Effector memory CD4-positive, alpha-beta T cell (primary cell): ENCODE results near the gene POLR3H.
A peak's percentile ranks its signal among the peaks of the same experiment; 100 is the strongest.

Experiments
- DNase-seq, 3 donors: peaks; one replicate each; pipeline ENCODE4 v3.0.0-alpha.2; 2020
- H3K27ac ChIP-seq: 2 replicates; pipeline ENCODE4 v1.7.0; 2013; ENCODE audit warnings: mild to moderate bottlenecking, low read length, moderate library complexity; ENCODE audit not compliant: insufficient read depth, poor library complexity, severe bottlenecking
- H3K27me3 ChIP-seq: replicated peaks from 2 replicates; pipeline ENCODE4 v1.7.0; 2013; ENCODE audit warnings: mild to moderate bottlenecking, low read length; ENCODE audit not compliant: insufficient read depth, control insufficient read depth, poor library complexity, severe bottlenecking
- H3K36me3 ChIP-seq: 2 replicates; pipeline ENCODE4 v1.7.0; 2013; ENCODE audit warnings: mild to moderate bottlenecking, low read length, moderate library complexity; ENCODE audit not compliant: control insufficient read depth, insufficient read depth
- H3K4me1 ChIP-seq: 2 replicates; pipeline ENCODE4 v1.7.0; 2013; ENCODE audit warnings: low read length, mild to moderate bottlenecking; ENCODE audit not compliant: control insufficient read depth, insufficient read depth, poor library complexity, severe bottlenecking
- H3K4me3 ChIP-seq: 2 replicates; pipeline ENCODE4 v1.7.0; 2013; ENCODE audit warnings: low read length, low read depth, mild to moderate bottlenecking; ENCODE audit not compliant: insufficient read depth, poor library complexity, severe bottlenecking
- H3K9me3 ChIP-seq: 2 replicates; pipeline ENCODE4 v1.7.0; 2013; ENCODE audit warnings: mild to moderate bottlenecking, low read length, moderate library complexity; ENCODE audit not compliant: control insufficient read depth

The POLR3H gene

DNA sequence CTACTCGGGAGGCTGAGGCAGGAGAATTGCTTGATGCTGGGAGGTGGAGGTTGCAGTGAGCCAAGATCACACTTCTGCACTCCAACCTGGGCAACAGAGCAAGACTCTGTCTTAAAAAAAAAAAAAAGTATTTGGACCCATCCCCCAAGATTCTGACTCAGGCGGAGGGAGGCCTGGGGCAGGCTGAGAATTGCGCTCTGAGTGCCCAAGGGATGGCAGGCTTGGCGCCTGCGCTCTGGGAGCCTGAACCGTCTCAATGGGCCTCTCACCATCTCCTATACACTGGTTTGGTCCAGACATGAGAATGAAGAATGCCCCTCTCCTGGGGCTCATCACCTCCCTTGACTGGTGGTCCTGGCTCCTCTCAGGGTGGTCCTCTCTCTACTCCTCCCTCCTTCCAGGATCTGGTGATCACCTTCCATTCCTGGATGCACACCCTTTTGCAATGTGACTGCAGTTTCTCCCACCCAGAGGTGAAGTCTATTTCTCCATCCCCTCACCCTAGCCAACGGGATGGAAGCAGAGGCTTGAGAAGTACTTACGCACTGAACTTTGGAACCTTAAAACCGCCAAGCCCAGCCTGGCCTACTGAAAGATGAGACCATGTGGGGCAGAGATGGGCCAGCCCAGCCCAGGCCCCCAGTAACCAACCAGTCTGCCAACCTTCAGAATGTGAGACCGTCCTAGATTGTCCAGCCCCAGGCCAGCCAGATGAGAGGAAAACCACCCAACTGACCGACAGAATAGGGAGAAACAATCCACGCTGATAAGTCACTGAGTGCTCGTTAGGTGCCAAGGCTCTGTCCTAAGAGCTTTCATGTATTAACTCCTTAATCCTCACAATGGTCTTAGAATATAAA lies 4.9 kb downstream of the POLR3H start:
- Histone ChIP-seq H3K4me1 (peaks cover 5% of the 10 kb centered on the region), H3K9me3 (no peaks in the 10 kb centered on the region), H3K36me3 (peaks cover 10% of the 10 kb centered on the region), H3K27me3 (no peaks in the 10 kb centered on the region), H3K4me3 (no peak overlapping the region), H3K27ac (no peak overlapping the region)
- no peak for DNase-seq

DNA sequence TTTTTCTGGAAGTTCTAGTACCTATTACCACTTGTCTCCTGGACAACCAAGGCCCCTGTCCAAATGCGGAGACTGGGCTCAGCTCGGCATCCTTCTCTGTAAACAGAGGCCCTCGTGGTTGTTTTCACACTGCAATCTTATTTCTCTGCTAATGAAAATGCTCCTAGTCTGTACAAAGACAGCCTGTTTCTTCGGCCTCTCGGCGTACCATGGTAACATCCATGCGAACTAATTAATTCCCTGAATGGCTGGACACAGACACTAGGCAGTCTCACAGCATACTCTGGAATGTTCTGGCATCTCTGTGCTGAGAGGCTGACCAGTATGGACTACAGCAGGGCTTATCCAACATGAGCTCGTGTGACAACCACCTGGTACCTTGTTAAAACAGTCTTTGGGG lies 5.7 kb downstream of the POLR3H start:
- H3K27me3 ChIP-seq: no peaks in the 10 kb centered on the region
- peaks cover 14% of the 10 kb centered on the region for H3K36me3 ChIP-seq
- peaks cover 5% of the 10 kb centered on the region for H3K4me1 ChIP-seq
- DNase-seq: no peak
- H3K27ac ChIP-seq: no peak overlapping the region
- H3K9me3 ChIP-seq: no peaks in the 10 kb centered on the region
- no peak overlapping the region for H3K4me3 ChIP-seq

DNA sequence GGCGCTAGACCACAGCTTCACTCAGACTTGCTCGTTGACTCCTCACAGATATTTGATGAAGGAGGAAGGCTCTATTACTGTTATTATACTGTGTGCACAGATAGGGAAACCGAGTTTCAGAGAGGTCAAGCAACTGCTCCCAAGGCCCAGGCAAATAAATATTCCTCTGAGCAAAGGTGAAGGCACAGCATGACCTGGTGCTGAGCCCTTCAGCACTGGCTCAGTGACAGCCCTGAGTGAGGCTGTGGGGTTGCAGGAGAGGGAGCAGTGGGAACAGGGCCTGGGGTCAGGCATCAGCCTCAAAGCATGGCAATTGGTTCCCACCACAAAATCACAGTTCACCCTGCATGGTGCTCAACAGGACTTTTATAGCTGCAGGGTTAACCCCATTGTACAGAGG lies 7.1 kb downstream of the POLR3H start:
- no peak for DNase-seq
- Histone ChIP-seq H3K27me3 (no peaks in the 10 kb centered on the region), H3K4me1 (no peaks in the 10 kb centered on the region), H3K4me3 (no peak overlapping the region), H3K36me3 (peaks cover 19% of the 10 kb centered on the region), H3K27ac (no peak overlapping the region), H3K9me3 (no peaks in the 10 kb centered on the region)

DNA sequence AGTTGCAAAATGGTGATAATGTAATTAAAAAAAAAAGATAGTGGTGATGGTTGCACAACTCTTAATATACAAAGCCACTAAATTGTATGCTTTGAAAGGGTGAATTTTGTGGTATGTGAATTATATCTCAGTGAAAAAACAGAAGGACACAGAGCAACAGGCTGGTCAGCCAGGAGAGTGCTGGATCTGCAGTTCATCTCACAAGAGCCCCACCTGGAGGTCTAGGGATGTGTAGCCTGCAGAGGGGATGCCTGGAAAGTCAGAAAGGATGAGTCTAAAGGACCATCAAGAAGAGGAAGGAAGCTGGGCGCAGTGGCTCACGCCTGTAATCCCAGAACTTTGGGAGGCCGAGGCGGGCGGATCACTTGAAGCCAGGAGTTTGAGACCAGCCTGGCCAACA lies 9.0 kb downstream of the POLR3H start:
- Histone ChIP-seq H3K9me3 (no peaks in the 10 kb centered on the region), H3K27ac (no peak overlapping the region), H3K4me3 (no peak overlapping the region), H3K27me3 (no peaks in the 10 kb centered on the region), H3K36me3 (peaks cover 37% of the 10 kb centered on the region), H3K4me1 (no peaks in the 10 kb centered on the region)
- no peak for DNase-seq

- no peak overlapping the region for H3K27ac ChIP-seq
- H3K9me3 ChIP-seq: no peaks in the 10 kb centered on the region
- DNase-seq: no peak
- H3K27me3 ChIP-seq: no peaks in the 10 kb centered on the region
- peaks cover 36% of the 10 kb centered on the region for H3K36me3 ChIP-seq
- H3K4me3 ChIP-seq: no peak overlapping the region
- H3K4me1 ChIP-seq: no peaks in the 10 kb centered on the region
These were observed 10.1 kb downstream of the POLR3H start for GRCh38 chr22:41534219-41534618.

DNA sequence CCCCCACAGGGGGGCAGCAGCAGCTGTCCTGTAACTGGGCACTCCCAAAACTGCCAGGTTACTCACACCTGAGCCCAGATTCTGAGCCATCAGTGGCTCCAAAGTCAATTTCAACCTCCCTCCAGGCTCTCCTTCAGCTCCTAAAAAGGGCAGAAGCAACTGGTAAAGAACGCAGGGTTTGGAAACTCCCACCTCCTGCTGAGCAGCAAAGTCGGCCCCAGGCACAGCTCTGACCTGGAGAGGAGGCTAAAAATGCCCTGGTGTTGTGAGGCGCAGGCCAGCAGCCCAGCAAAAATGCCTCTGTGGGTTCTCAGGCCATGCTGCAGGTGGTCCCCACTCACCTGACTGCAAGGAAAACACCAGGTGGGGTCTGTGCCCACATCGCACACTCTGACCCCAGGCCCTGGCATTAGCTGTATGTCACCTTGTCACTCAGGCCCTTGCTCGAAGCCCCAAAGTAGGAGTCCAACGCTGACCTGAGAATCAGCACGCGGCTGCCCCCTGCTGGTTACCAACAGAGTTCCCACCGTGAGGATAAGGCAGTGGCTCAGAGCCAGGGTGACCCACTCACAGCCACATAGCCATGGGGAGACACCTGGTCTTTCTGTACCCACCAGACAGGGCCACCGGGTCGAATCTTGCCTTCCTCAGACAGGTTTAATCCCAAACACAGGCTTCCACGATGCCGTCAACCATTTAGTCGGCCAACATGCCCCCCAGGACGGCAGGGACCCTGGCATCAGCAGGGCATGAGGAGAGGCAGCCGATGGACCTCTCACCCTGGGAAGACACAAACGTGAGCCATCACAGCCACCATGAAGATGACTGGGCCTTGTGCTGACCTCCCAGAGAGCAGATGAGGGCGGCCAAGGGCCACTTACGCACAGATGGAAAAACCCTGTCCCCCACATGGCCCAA lies 11.1 kb downstream of the POLR3H start:
- no peaks in the 10 kb centered on the region for H3K27me3 ChIP-seq
- H3K9me3 ChIP-seq: no peaks in the 10 kb centered on the region
- H3K4me1 ChIP-seq: no peaks in the 10 kb centered on the region
- no peak overlapping the region for H3K27ac ChIP-seq
- H3K4me3 ChIP-seq: no peak overlapping the region
- H3K36me3 ChIP-seq: peaks cover 47% of the 10 kb centered on the region
- DNase-seq: peak; percentile 39 to 56 (median 42)

DNA sequence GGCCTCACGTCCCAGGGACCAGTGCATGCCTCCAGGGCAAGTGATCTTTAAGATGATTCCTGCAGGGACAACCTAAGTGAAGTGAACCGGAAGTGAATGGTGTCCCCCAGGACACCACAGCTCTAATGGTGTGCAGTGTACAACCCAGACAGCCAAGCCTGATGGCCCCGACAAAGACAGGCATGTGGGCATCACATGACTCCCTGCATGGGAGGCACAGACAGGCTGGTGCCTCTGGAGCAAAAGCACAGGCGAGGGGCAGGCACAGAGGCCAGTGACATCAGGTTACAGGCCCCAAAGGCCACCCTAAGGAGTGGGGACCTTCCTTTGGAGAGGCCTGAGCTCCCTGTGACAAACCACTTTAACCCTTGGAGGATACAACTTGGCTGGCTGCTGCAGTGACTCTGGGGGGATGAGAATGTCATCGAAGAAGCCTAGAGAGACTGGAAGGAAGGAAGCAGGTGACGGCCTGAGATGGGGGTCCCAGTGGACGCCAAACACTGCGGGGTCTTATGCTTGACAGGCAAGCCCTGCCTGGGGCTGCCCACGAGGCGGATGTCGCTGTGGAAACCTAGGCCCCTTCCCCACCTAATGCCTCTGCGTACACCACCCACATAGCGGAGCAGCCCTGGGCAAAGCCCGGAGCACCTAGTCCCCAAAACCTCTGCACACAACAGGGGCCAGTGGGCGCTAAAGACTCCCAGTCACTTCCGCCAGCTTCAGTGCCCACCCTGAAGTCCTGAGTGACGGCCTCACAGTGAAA lies 12.4 kb downstream of the POLR3H start:
- no peaks in the 10 kb centered on the region for H3K9me3 ChIP-seq
- no peak for DNase-seq
- H3K27me3 ChIP-seq: no peaks in the 10 kb centered on the region
- H3K4me1 ChIP-seq: no peaks in the 10 kb centered on the region
- H3K27ac ChIP-seq: no peak overlapping the region
- H3K4me3 ChIP-seq: no peak overlapping the region
- H3K36me3 ChIP-seq: peaks cover 60% of the 10 kb centered on the region

- H3K27me3 ChIP-seq: no peaks in the 10 kb centered on the region
- H3K9me3 ChIP-seq: no peaks in the 10 kb centered on the region
- H3K4me1 ChIP-seq: no peaks in the 10 kb centered on the region
- H3K36me3 ChIP-seq: peaks cover 67% of the 10 kb centered on the region
- no peak for DNase-seq
- no peak overlapping the region for H3K27ac ChIP-seq
- no peak overlapping the region for H3K4me3 ChIP-seq
These were observed 13.2 kb downstream of the POLR3H start for GRCh38 chr22:41530890-41531714.

- no peaks in the 10 kb centered on the region for H3K27me3 ChIP-seq
- no peak overlapping the region for H3K4me3 ChIP-seq
- H3K4me1 ChIP-seq: peaks cover 13% of the 10 kb centered on the region
- peak overlapping the region; percentile 13 for H3K27ac ChIP-seq
- peaks cover 71% of the 10 kb centered on the region for H3K36me3 ChIP-seq
- DNase-seq: no peak
- no peaks in the 10 kb centered on the region for H3K9me3 ChIP-seq
These were observed 15.2 kb downstream of the POLR3H start for GRCh38 chr22:41528938-41529561.
